ENCODE measurements around the gene LGALS9B. TPM values are rescaled to one million over a fixed set of nuclear protein-coding genes. Genes with fewer than 3 reads are reported as not detected.
A peak's percentile ranks its signal among the peaks of the same experiment; 100 is the strongest.
"Not testable (repeated sequence)": the region's sequence is repeated elsewhere in the genome, so short reads cannot be mapped to it uniquely, and the experiment has no call there.

LGALS9B gene
- total and polyA plus RNA-seq, 8 donors = 0.10 to 0.94 (median 0.16) TPM; not detected in 4

GRCh38 chr17:20492971-20493370 is 25.6 kb upstream of the LGALS9B start:
- DNase-seq; intact Hi-C loops (cut with DNase I); H3K4me1 ChIP-seq; H3K27me3 ChIP-seq; H3K4me3 ChIP-seq; H3K27ac ChIP-seq; ATAC-seq; H3K36me3 ChIP-seq; H3K9me3 ChIP-seq: not testable (repeated sequence)

- ATAC-seq; H3K9me3 ChIP-seq; H3K27me3 ChIP-seq; H3K4me3 ChIP-seq; H3K27ac ChIP-seq; H3K36me3 ChIP-seq; DNase-seq; intact Hi-C loops (cut with DNase I); H3K4me1 ChIP-seq: not testable (repeated sequence)
Measured at GRCh38 chr17:20492099-20492498, 24.8 kb upstream of the LGALS9B start.

DNA sequence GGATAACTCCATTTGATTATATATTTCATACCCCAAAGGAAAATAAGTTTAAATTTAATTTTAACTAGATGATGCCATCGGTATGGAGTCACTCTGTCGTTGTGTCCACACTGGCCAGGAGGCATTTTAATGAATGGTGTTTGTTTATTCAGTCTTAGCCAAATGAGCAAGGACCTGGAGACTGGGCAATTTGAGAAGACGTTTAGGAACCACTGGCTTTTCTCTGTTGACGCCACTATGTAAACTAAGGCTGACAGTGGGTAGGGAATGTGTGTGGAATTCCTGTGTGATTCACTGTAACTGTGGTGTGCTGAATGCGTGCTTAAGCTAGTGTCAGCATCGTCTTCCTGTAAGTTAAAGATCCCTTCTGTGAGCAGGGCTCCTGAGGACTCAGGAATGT is 17.6 kb upstream of the LGALS9B start:
- DNase-seq; H3K27ac ChIP-seq; H3K9me3 ChIP-seq; H3K27me3 ChIP-seq; ATAC-seq; H3K4me3 ChIP-seq; H3K36me3 ChIP-seq; H3K4me1 ChIP-seq; intact Hi-C loops (cut with DNase I): not testable (repeated sequence)

DNA sequence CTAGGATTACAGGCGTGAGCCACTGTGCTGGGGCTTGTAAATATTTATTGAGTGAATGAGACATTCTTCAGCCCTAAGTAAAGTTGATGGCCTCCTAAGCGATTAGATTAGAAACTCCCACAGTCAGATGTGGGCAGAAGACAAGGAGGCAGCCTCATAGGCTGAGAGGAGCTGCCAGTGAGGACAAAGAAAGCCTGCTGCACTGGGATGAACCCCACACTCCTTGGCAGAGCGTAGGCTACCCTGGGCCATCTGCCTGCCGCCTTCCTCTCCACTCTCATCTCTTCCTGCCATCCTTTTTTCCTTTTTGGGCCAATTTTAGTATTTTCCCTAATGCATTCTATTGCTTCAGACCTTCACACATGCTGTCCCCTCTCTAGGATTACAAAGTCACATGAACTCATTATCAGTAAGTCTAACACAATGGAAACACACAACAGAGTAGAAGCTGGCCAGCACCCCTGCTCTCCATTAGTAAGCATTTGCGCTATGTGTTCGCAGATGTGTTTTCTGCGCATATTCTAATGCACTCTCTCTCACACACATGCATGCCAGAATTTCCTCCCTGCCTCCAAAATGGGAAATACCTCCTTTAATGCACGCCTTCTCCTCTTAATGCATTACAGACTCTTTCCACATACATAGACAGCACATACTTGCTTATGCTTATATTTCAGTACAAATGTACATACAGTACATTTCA is 12.7 kb upstream of the LGALS9B start:
- H3K4me1 ChIP-seq; ATAC-seq; H3K27me3 ChIP-seq; intact Hi-C loops (cut with DNase I); H3K4me3 ChIP-seq; H3K36me3 ChIP-seq; DNase-seq; H3K27ac ChIP-seq; H3K9me3 ChIP-seq: not testable (repeated sequence)

- H3K27me3 ChIP-seq; DNase-seq; H3K4me1 ChIP-seq; H3K4me3 ChIP-seq; ATAC-seq; H3K36me3 ChIP-seq; H3K27ac ChIP-seq; H3K9me3 ChIP-seq; intact Hi-C loops (cut with DNase I): not testable (repeated sequence)
Measured at GRCh38 chr17:20477398-20478071, 10.2 kb upstream of the LGALS9B start.

DNA sequence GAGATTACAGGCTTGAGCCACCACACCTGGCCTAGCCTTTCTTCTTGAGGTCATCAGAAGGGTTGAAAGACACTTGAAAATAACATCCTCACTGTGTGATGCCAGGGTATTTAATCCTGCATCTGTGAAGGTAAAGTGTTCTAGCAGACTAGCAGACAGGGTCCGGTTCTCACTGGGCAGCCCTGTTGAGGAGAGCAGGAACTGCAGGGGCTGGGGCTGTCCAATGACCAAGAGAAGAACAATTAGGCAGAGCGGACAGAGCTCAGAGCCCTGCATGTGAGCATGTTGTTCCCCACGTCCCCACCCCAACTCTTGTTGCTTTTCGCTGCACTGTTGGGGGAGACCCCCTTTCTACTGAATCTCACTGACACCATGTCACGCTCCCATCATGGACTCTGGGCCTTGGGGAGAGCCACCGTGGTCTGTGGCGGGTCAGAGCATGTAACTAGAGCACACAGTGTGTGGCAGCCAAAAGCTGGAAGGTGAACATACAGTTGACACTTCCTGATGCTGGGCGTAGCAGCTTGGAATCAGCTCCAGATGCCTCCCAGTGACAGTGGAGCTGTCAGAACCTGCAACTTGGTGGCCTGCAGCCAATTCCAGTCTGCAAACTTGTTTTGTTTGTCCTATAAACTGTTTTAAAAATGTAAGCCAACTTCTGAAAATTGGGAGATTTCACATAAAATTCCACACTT is 7.9 kb upstream of the LGALS9B start:
- ATAC-seq; H3K9me3 ChIP-seq; intact Hi-C loops (cut with DNase I); DNase-seq; H3K27ac ChIP-seq; H3K4me3 ChIP-seq; H3K4me1 ChIP-seq; H3K27me3 ChIP-seq; H3K36me3 ChIP-seq: not testable (repeated sequence)

- intact Hi-C loops (cut with DNase I); ATAC-seq; H3K27me3 ChIP-seq; H3K27ac ChIP-seq; H3K4me3 ChIP-seq; H3K4me1 ChIP-seq; H3K36me3 ChIP-seq; DNase-seq; H3K9me3 ChIP-seq: not testable (repeated sequence)
Measured at GRCh38 chr17:20474081-20474480, 6.7 kb upstream of the LGALS9B start.

GRCh38 chr17:20469946-20470345 is 2.6 kb upstream of the LGALS9B start:
- ATAC-seq; H3K27me3 ChIP-seq; H3K27ac ChIP-seq; intact Hi-C loops (cut with DNase I); H3K9me3 ChIP-seq; H3K4me3 ChIP-seq; H3K36me3 ChIP-seq; DNase-seq; H3K4me1 ChIP-seq: not testable (repeated sequence)

GRCh38 chr17:20469107-20469506 is 1.8 kb upstream of the LGALS9B start:
- H3K4me1 ChIP-seq; H3K9me3 ChIP-seq; ATAC-seq; H3K27me3 ChIP-seq; DNase-seq; intact Hi-C loops (cut with DNase I); H3K27ac ChIP-seq; H3K36me3 ChIP-seq; H3K4me3 ChIP-seq: not testable (repeated sequence)

DNA sequence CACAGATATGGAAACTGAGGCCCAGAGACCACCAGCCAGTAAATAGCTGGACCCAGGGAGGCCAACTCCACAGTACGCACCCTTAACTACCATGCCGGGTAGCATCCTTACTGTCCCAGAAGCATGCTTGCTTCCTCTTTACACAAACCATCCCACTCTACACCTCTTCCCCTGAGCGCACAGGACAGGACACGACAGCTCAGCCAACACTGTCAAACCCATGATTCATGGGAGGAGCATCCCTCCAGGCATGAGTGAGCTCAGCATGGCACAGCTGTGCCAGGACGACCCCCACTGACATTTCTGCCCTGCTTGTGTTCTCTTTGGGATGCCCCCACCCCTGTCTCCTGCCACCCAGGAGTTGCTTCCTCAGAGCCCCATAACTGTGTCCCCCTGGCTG is 340 bp downstream of the LGALS9B start:
- intact Hi-C loops (cut with DNase I) = not testable (repeated sequence)

GRCh38 chr17:20466553-20466952 is 786 bp downstream of the LGALS9B start:
- DNase-seq; H3K4me3 ChIP-seq; H3K4me1 ChIP-seq; H3K27me3 ChIP-seq; H3K36me3 ChIP-seq; intact Hi-C loops (cut with DNase I); H3K27ac ChIP-seq; ATAC-seq; H3K9me3 ChIP-seq: not testable (repeated sequence)

More for the DNA sequence above, 340 bp downstream of the LGALS9B start:
- not testable (repeated sequence) for DNase-seq, H3K9me3 ChIP-seq, ATAC-seq, H3K36me3 ChIP-seq, H3K4me3 ChIP-seq, H3K27me3 ChIP-seq, H3K27ac ChIP-seq, H3K4me1 ChIP-seq

GRCh38 chr17:20465535-20465934 is 1.8 kb downstream of the LGALS9B start:
- H3K4me3 ChIP-seq; H3K27ac ChIP-seq; H3K27me3 ChIP-seq; H3K4me1 ChIP-seq; DNase-seq; H3K36me3 ChIP-seq; intact Hi-C loops (cut with DNase I); H3K9me3 ChIP-seq: not testable (repeated sequence)
- ATAC-seq = peak; percentile 33

- H3K27ac ChIP-seq; ATAC-seq; intact Hi-C loops (cut with DNase I); H3K9me3 ChIP-seq; H3K4me1 ChIP-seq; H3K27me3 ChIP-seq; H3K4me3 ChIP-seq; H3K36me3 ChIP-seq; DNase-seq: not testable (repeated sequence)
Measured at GRCh38 chr17:20464854-20465414, 2.4 kb downstream of the LGALS9B start.

All from left lung (tissue), 10 donors.